ENCODE data around the gene MLYCD. TPM values are rescaled to one million over a fixed set of nuclear protein-coding genes. Genes with fewer than 3 reads are reported as not detected.

MLYCD gene
- total and polyA plus RNA-seq, 10 of the 15 experiments (the other 5 are each of a cell fraction or from before 2014, with no cell fraction given): 0.21 to 3.7 (median 1.7) TPM

DNA sequence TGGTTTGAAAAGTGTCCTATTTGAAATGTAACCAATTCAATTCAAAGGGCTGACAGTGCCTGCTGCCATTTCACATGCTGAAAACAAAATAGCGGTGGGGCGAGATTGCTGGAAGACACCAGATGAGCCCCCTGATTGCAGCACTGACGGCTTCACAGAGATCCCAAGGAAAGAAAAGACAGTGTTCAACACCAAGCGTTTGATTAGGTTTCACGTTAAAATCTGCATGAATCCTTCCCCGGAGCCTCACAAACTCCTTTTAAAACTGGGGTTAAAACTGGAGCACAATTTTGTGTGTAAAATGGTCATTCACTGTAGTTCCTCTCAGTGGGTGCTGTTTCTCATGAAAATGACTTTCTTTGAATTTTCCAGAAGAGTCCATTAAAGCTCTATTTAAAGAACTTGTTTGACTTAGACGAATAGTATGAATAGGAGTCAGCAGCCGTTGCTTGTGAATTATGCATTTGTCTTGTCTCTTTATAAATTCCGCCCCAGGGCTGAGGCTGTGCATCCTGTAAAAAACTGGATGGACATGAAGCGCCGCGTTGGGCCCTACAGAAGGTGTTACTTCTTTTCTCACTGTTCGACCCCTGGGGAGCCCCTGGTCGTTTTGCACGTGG lies 8.8 kb downstream of the MLYCD start:
- no peak for ATAC-seq
- in situ Hi-C loops (cut with MboI) (no loop called here), intact Hi-C loops (cut with micrococcal nuclease; ENCODE audit: unreplicated experiment) (no loop called here)
- H3K9ac ChIP-seq (ENCODE audit: control insufficient read depth, insufficient read depth, low read length): no peak overlapping the region
- TF ChIP-seq SMAD1 (IDR thresholded peaks at IDR 0.05; ENCODE audit: low read depth, partially characterized antibody): no peak
- no peak for TF ChIP-seq SIN3A (IDR thresholded peaks at IDR 0.05; ENCODE audit: low read depth, low read length)
- TF ChIP-seq CHD4 (IDR thresholded peaks at IDR 0.05): no peak
- no peak for TF ChIP-seq ETV6 (conservative IDR thresholded peaks at IDR 0.05 in 1 of 2, IDR thresholded peaks at IDR 0.05 in 1 of 2; ENCODE audit: borderline replicate concordance in 1 of 2, low read depth in 1 of 2)
- TF ChIP-seq EP300 (IDR thresholded peaks at IDR 0.05; ENCODE audit: borderline replicate concordance in 1 of 2, control insufficient read depth in 1 of 2, low read depth in 2 of 2, low read length in 2 of 2): no peak
- no peak for TF ChIP-seq CBFB (IDR thresholded peaks at IDR 0.05; ENCODE audit: low read depth)
- no peak for TF ChIP-seq SREBF1 (IDR thresholded peaks at IDR 0.05; ENCODE audit: low read length)
- no peak for TF ChIP-seq IKZF2 (IDR thresholded peaks at IDR 0.05)
- no peak for TF ChIP-seq TAF1 (IDR thresholded peaks at IDR 0.05; ENCODE audit: borderline replicate concordance, low read depth, low read length)
- no peak for TF ChIP-seq CBX5 (IDR thresholded peaks at IDR 0.05; ENCODE audit: low read depth)
- no peak for TF ChIP-seq MTA3 (IDR thresholded peaks at IDR 0.05; ENCODE audit: borderline replicate concordance, low read length)
- TF ChIP-seq NFIC (IDR thresholded peaks at IDR 0.05; ENCODE audit: low read depth, low read length): no peak
- no peak for TF ChIP-seq BRCA1 (IDR thresholded peaks at IDR 0.05; ENCODE audit: low read depth, low read length)
- no peak for TF ChIP-seq SRF (IDR thresholded peaks at IDR 0.05; ENCODE audit: low read depth in 2 of 2, low read length in 2 of 2)
- no peak for TF ChIP-seq SMARCA5 (IDR thresholded peaks at IDR 0.05)
- no peak for TF ChIP-seq CEBPB (IDR thresholded peaks at IDR 0.05; ENCODE audit: borderline replicate concordance in 1 of 2, low read depth in 2 of 2, low read length in 2 of 2)
- no peak for TF ChIP-seq ZNF24 (IDR thresholded peaks at IDR 0.05)
- TF ChIP-seq DPF2 (IDR thresholded peaks at IDR 0.05): no peak
- TF ChIP-seq BCL3 (IDR thresholded peaks at IDR 0.05; ENCODE audit: borderline replicate concordance, insufficient read depth, low read depth, low read length, poor library complexity, severe bottlenecking): no peak
- no peaks in the 10 kb centered on the region for H4K20me1 ChIP-seq (ENCODE audit: control insufficient read depth, insufficient read depth)
- no peaks in the 10 kb centered on the region for H3K9me3 ChIP-seq (replicated peaks; ENCODE audit: control insufficient read depth, insufficient read depth, low read length)
- CTCF ChIA-PET: no interaction called here
- H3K27ac ChIP-seq (ENCODE audit: control insufficient read depth, insufficient read depth): no peak overlapping the region
- H3K36me3 ChIP-seq (ENCODE audit: control insufficient read depth in 2 of 2, insufficient read depth in 2 of 2, low read length in 1 of 2): peaks cover 0 to 18% of the 10 kb centered on the region in 2 experiments; a peak in 1 of 4 replicates
- H3K4me1 ChIP-seq (ENCODE audit: control insufficient read depth, insufficient read depth, low read length): no peaks in the 10 kb centered on the region
- no peaks in the 10 kb centered on the region for H3K79me2 ChIP-seq (ENCODE audit: control insufficient read depth, insufficient read depth, low read length)
- H3K4me2 ChIP-seq (ENCODE audit: control insufficient read depth, insufficient read depth): no peak overlapping the region
- DNase-seq (ENCODE audit: low read depth, low spot score): no peak
- POLR2A ChIA-PET: no interaction called here
- FAIRE-seq: no peak
- SMC1A ChIA-PET (ENCODE audit: uncharacterized antibody, unreplicated experiment): no interaction called here
- no TSS peak for BruUV-seq (replicated peaks)
- H3K27me3 ChIP-seq (replicated peaks in 1 of 2; ENCODE audit: control insufficient read depth in 2 of 2, insufficient read depth in 2 of 2, low read length in 1 of 2): no peaks in the 10 kb centered on the region
- RAD21 ChIA-PET (ENCODE audit: unreplicated experiment): no interaction called here
- no peak overlapping the region for H2AFZ ChIP-seq (ENCODE audit: control insufficient read depth, low read depth, low read length)
- H3K4me3 ChIP-seq: no peak overlapping the region
- WGBS (ENCODE audit: insufficient coverage, insufficient replicate concordance, low lambda C conversion rate, missing lambda C conversion rate): 91% methylated on average over 15 of the region's 15 CpGs

Data from GM12878 (cell line).